Suprapubic skin (tissue), 3 donors: Measurements from ENCODE around the gene TNFRSF9.

Experiments
- POLR2A ChIP-seq, 2 donors: fragments of 450-650 bp; IDR thresholded peaks; one replicate each; pipeline ENCODE4 v1.6.1; 2017; ENCODE audit warnings: antibody characterized with exemption in 2 of 2, mild to moderate bottlenecking in 2 of 2, moderate library complexity in 2 of 2
- TF ChIP-seq, protein P1 (sequence below), 2 donors: fragments of 200-600 bp in 1 of 2; fragments of 450-650 bp in 1 of 2; sonication (generic) in 1 of 2; IDR thresholded peaks; one replicate each; pipeline ENCODE4 v1.5.1; 2016 to 2019; ENCODE audit warnings: antibody characterized with exemption in 2 of 2, mild to moderate bottlenecking in 1 of 2, moderate library complexity in 1 of 2

GRCh38 chr1:7873801-7874795 is 66.5 kb downstream of the TNFRSF9 start:
- TF ChIP-seq, protein P1, sequence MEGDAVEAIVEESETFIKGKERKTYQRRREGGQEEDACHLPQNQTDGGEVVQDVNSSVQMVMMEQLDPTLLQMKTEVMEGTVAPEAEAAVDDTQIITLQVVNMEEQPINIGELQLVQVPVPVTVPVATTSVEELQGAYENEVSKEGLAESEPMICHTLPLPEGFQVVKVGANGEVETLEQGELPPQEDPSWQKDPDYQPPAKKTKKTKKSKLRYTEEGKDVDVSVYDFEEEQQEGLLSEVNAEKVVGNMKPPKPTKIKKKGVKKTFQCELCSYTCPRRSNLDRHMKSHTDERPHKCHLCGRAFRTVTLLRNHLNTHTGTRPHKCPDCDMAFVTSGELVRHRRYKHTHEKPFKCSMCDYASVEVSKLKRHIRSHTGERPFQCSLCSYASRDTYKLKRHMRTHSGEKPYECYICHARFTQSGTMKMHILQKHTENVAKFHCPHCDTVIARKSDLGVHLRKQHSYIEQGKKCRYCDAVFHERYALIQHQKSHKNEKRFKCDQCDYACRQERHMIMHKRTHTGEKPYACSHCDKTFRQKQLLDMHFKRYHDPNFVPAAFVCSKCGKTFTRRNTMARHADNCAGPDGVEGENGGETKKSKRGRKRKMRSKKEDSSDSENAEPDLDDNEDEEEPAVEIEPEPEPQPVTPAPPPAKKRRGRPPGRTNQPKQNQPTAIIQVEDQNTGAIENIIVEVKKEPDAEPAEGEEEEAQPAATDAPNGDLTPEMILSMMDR (IDR thresholded peaks at IDR 0.05), result no peak
- TF ChIP-seq POLR2A (IDR thresholded peaks at IDR 0.05), result no peak
